Liver (tissue), 9 donors: Measurements from ENCODE around the gene KRTAP10-5. TPM values are rescaled to one million over a fixed set of nuclear protein-coding genes. Genes with fewer than 3 reads are reported as not detected.

Experiments used
- DNase-seq: peaks from one replicate; pipeline ENCODE4 v3.0.0-alpha.2; 2017; ENCODE audit warnings: low spot score
- H3K27ac ChIP-seq, 2 donors: one replicate each; pipeline ENCODE4 v1.7.0; 2013; ENCODE audit warnings: inconsistent platforms in 2 of 2, low read length in 2 of 2, control low read depth in 1 of 2, low read depth in 1 of 2, mild to moderate bottlenecking in 1 of 2
- H3K27me3 ChIP-seq, 4 donors: one replicate each; pipeline versions ENCODE4 v1.6.1 to v1.7.0; 2013; ENCODE audit warnings: low read length in 3 of 4, inconsistent platforms in 1 of 4, mild to moderate bottlenecking in 1 of 4, moderate library complexity in 1 of 4; ENCODE audit not compliant: control insufficient read depth in 4 of 4, insufficient read depth in 4 of 4
- H3K36me3 ChIP-seq, 4 donors: one replicate each; pipeline versions ENCODE4 v1.6.1 to v1.7.0; 2013; ENCODE audit warnings: low read length in 3 of 4, mild to moderate bottlenecking in 3 of 4, low read depth in 1 of 4, moderate library complexity in 1 of 4; ENCODE audit not compliant: control insufficient read depth in 4 of 4, insufficient read depth in 3 of 4
- H3K4me1 ChIP-seq, 4 donors: one replicate each; pipeline versions ENCODE4 v1.6.1 to v1.7.0; 2013; ENCODE audit warnings: low read length in 3 of 4, mild to moderate bottlenecking in 3 of 4, moderate library complexity in 1 of 4; ENCODE audit not compliant: control insufficient read depth in 4 of 4, insufficient read depth in 4 of 4
- H3K4me3 ChIP-seq, 3 donors: one replicate each; pipeline versions ENCODE4 v1.6.1 to v1.7.0; 2013; ENCODE audit warnings: low read length in 3 of 3, control low read depth in 1 of 3, low read depth in 1 of 3, mild to moderate bottlenecking in 1 of 3
- H3K9ac ChIP-seq, 2 donors: one replicate each; pipeline ENCODE4 v1.7.0; 2013; ENCODE audit warnings: low read length in 2 of 2, mild to moderate bottlenecking in 2 of 2, moderate library complexity in 2 of 2, control low read depth in 1 of 2, low read depth in 1 of 2
- H3K9me3 ChIP-seq, 4 donors: one replicate each; pipeline versions ENCODE4 v1.6.1 to v1.7.0; 2013; ENCODE audit warnings: low read length in 3 of 4; ENCODE audit not compliant: control insufficient read depth in 4 of 4
- ATF3 ChIP-seq: IDR thresholded peaks from 2 replicates; pipeline ENCODE4 v1.6.1; 2016; ENCODE audit warnings: antibody characterized with exemption
- EGR1 ChIP-seq, 2 donors: IDR thresholded peaks; 2 replicates each; pipeline ENCODE4 v1.6.1; 2016 to 2018; ENCODE audit warnings: antibody characterized with exemption in 2 of 2, low read depth in 2 of 2
- FOXA2 ChIP-seq: IDR thresholded peaks from 2 replicates; pipeline ENCODE4 v1.6.1; 2016; ENCODE audit warnings: antibody characterized with exemption
- GABPA ChIP-seq, 2 donors: IDR thresholded peaks in 1 of 2; conservative IDR thresholded peaks in 1 of 2; 2 replicates each; pipeline ENCODE4 v1.6.1; 2016; ENCODE audit warnings: antibody characterized with exemption in 2 of 2, mild to moderate bottlenecking in 1 of 2, moderate library complexity in 1 of 2
- HNF4A ChIP-seq, 2 donors: conservative IDR thresholded peaks; 2 replicates each; pipeline ENCODE4 v1.6.1; 2016; ENCODE audit warnings: antibody characterized with exemption in 2 of 2, mild to moderate bottlenecking in 2 of 2
- HNF4G ChIP-seq: IDR thresholded peaks from 2 replicates; pipeline ENCODE4 v1.6.1; 2016; ENCODE audit warnings: antibody characterized with exemption
- MAX ChIP-seq: IDR thresholded peaks from 2 replicates; pipeline ENCODE4 v1.6.1; 2016; ENCODE audit warnings: antibody characterized with exemption
- NR2F2 ChIP-seq: IDR thresholded peaks from 2 replicates; pipeline ENCODE4 v1.6.1; 2016; ENCODE audit warnings: antibody characterized with exemption
- RAD21 ChIP-seq, 2 donors: IDR thresholded peaks; 2 replicates each; pipeline ENCODE4 v1.6.1; 2016; ENCODE audit warnings: antibody characterized with exemption in 2 of 2, mild to moderate bottlenecking in 2 of 2
- REST ChIP-seq: IDR thresholded peaks from 2 replicates; pipeline ENCODE4 v1.6.1; 2016; ENCODE audit warnings: antibody characterized with exemption, mild to moderate bottlenecking
- RXRA ChIP-seq, 2 donors: IDR thresholded peaks; 2 replicates each; pipeline ENCODE4 v1.6.1; 2017 to 2018; ENCODE audit warnings: antibody characterized with exemption in 2 of 2, mild to moderate bottlenecking in 1 of 2
- TAF1 ChIP-seq: conservative IDR thresholded peaks from 2 replicates; pipeline ENCODE4 v1.6.1; 2016; ENCODE audit warnings: antibody characterized with exemption, mild to moderate bottlenecking
- YY1 ChIP-seq: IDR thresholded peaks from 2 replicates; pipeline ENCODE4 v1.6.1; 2016; ENCODE audit warnings: antibody characterized with exemption, mild to moderate bottlenecking
- ZBTB33 ChIP-seq: IDR thresholded peaks from 2 replicates; pipeline ENCODE4 v1.6.1; 2016; ENCODE audit warnings: antibody characterized with exemption
- WGBS: extraction: QIAGEN DNeasy Blood & Tissue Kit; methylation state at CpG from one replicate; pipeline ENCODE4 v1.1.7; 2013; 5-methylcytosine and 5-hydroxymethylcytosine counted together
- polyA plus RNA-seq, 2 donors: library from polyadenylated mRNA; stranded (reverse) in 1 of 2; unstranded in 1 of 2; fragments of 200-250 nt in 1 of 2; fragments of >200 nt in 1 of 2; fragmentation: Nextera tagmentation in 1 of 2; extraction: Ambion mirVana in 1 of 2; gene quantifications; one replicate each; pipeline versions ENCODE4 v1.2.1 to v1.2.3, GENCODE V29; 2013 to 2015
- total RNA-seq, 2 donors: library from RNA; depleted of rRNA; stranded (reverse); fragments of >200 nt; gene quantifications; one replicate each; pipeline ENCODE4 v1.2.3, GENCODE V29; 2014
- TF ChIP-seq, protein P1 (sequence below): fragments of 150-350 bp; IDR thresholded peaks from 2 replicates; pipeline ENCODE4 v1.5.1; 2017; ENCODE audit warnings: improper control_type of control experiment, low read depth, low read length; ENCODE audit not compliant: missing input control
- donor health status: healthy.
- donor health status: healthy.
- donor health status: healthy.
- donor health status: healthy.
- donor health status: healthy.

KRTAP10-5 gene
- total and polyA plus RNA-seq, 4 donors, result not detected

GRCh38 chr21:44551340-44551961 lies 29.0 kb downstream of the KRTAP10-5 start, which contains the start of gene KRTAP10-2:
KRTAP10-2 (minus strand) TSS chr21:44551505; CDS start chr21:44551458, 47 bp downstream.
- no peaks in the 10 kb centered on the region for H3K9me3 ChIP-seq
- H3K4me3 ChIP-seq, result no peak within 1 kb of the TSS
- 70% methylated on average over 17 of the region's 17 CpGs for WGBS
- no peak within 1 kb of the TSS for H3K9ac ChIP-seq
- no peak within 1 kb of the TSS for H3K27ac ChIP-seq
- H3K27me3 ChIP-seq, result peaks cover 0 to 2% (median 0%) of the 10 kb centered on the region in 4 donors
- H3K36me3 ChIP-seq, result no peaks in the 10 kb centered on the region
- peak; percentile 14 for DNase-seq
- TF ChIP-seq ZBTB33 (no peak), ATF3 (no peak), HNF4G (no peak), MAX (no peak), NR2F2 (no peak), TAF1 (no peak), EGR1 (IDR thresholded peaks at IDR 0.05; ENCODE audit: low read depth in 2 of 2) (no peak), RXRA (IDR thresholded peaks at IDR 0.05) (no peak), FOXA2 (no peak), HNF4A (conservative IDR thresholded peaks at IDR 0.05) (no peak), REST (no peak), GABPA (IDR thresholded peaks at IDR 0.05 in 1 of 2, conservative IDR thresholded peaks at IDR 0.05 in 1 of 2) (no peak), YY1 (no peak), RAD21 (IDR thresholded peaks at IDR 0.05) (no peak)
- TF ChIP-seq, protein P1, sequence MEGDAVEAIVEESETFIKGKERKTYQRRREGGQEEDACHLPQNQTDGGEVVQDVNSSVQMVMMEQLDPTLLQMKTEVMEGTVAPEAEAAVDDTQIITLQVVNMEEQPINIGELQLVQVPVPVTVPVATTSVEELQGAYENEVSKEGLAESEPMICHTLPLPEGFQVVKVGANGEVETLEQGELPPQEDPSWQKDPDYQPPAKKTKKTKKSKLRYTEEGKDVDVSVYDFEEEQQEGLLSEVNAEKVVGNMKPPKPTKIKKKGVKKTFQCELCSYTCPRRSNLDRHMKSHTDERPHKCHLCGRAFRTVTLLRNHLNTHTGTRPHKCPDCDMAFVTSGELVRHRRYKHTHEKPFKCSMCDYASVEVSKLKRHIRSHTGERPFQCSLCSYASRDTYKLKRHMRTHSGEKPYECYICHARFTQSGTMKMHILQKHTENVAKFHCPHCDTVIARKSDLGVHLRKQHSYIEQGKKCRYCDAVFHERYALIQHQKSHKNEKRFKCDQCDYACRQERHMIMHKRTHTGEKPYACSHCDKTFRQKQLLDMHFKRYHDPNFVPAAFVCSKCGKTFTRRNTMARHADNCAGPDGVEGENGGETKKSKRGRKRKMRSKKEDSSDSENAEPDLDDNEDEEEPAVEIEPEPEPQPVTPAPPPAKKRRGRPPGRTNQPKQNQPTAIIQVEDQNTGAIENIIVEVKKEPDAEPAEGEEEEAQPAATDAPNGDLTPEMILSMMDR, result no peak
- H3K4me1 ChIP-seq, result no peaks in the 10 kb centered on the region
